IMR-90 (cell line): Measurements from ENCODE around the gene MRPS5. TPM values are rescaled to one million over a fixed set of nuclear protein-coding genes. Genes with fewer than 3 reads are reported as not detected.

ENCODE experiments used
- ATAC-seq: fragments of 200-7000 bp; cut with Tn5 transposase; 2 replicates; pipeline ENCODE4 v1.9.1; 2020; ENCODE audit warnings: low read depth, mild to moderate bottlenecking, moderate library complexity
- BruUV-seq: library from RNA; stranded (reverse); fragments of 400-500 nt; replicated peaks from 2 replicates; lab custom pipeline; 2021; lab: Mats Ljungman, UMichigan
- CTCF ChIA-PET: fragments of 300-600 bp; formaldehyde crosslinking; extraction: SDS; loops from one replicate; lab custom pipeline; 2021; ENCODE audit warnings: antibody characterized with exemption; lab: Yijun Ruan, JAX
- POLR2A ChIA-PET: fragments of 300-600 bp; sonication (Branson Sonifier 250); formaldehyde crosslinking; loops from one replicate; lab custom pipeline; 2022; ENCODE audit warnings: antibody characterized with exemption; ENCODE audit not compliant: unreplicated experiment; lab: Charles Lee
- DNase-seq: peaks from one replicate; pipeline ENCODE4 v3.0.0; 2013
- H2AFZ ChIP-seq: replicated peaks from 2 replicates; pipeline ENCODE3; 2013; ENCODE audit warnings: low read length, mild to moderate bottlenecking; ENCODE audit not compliant: poor library complexity
- H2AK5ac ChIP-seq: 2 replicates; pipeline ENCODE4 v1.6.1; 2013; ENCODE audit warnings: low read depth, low read length, inconsistent platforms
- H2AK9ac ChIP-seq: replicated peaks from 2 replicates; pipeline ENCODE3; 2013; ENCODE audit warnings: mild to moderate bottlenecking, low read depth, low read length, moderate library complexity; ENCODE audit not compliant: poor library complexity
- H2BK120ac ChIP-seq: 2 replicates; pipeline ENCODE4 v1.6.1; 2013; ENCODE audit warnings: low read depth, low read length, inconsistent platforms
- H2BK15ac ChIP-seq: 3 replicates; pipeline ENCODE4 v1.6.1; 2013; ENCODE audit warnings: low read depth, low read length, inconsistent platforms
- H2BK20ac ChIP-seq: 2 replicates; pipeline ENCODE4 v1.6.1; 2013; ENCODE audit warnings: low read depth, mild to moderate bottlenecking, inconsistent platforms, low read length, moderate library complexity
- H2BK5ac ChIP-seq: 2 replicates; pipeline ENCODE4 v1.6.1; 2013; ENCODE audit warnings: mild to moderate bottlenecking, low read depth, low read length, inconsistent platforms; ENCODE audit not compliant: poor library complexity, severe bottlenecking
- H3K14ac ChIP-seq: replicated peaks from 2 replicates; pipeline ENCODE4 v1.6.1; 2013; ENCODE audit warnings: low read depth, low read length, inconsistent platforms
- H3K18ac ChIP-seq: 2 replicates; pipeline ENCODE4 v1.6.1; 2013; ENCODE audit warnings: low read depth, low read length, control low read depth
- H3K23ac ChIP-seq: 2 replicates; pipeline ENCODE4 v1.6.1; 2013; ENCODE audit warnings: low read depth, low read length, inconsistent platforms
- H3K27ac ChIP-seq: 2 replicates; pipeline ENCODE4 v1.5.1; 2013; ENCODE audit warnings: mild to moderate bottlenecking, control low read depth, low read length; ENCODE audit not compliant: insufficient read depth
- H3K27me3 ChIP-seq: 2 replicates; pipeline ENCODE4 v1.6.1; 2013; ENCODE audit warnings: low read length; ENCODE audit not compliant: control insufficient read depth, insufficient read depth
- H3K36me3 ChIP-seq: 2 replicates; pipeline ENCODE4 v1.6.1; 2013; ENCODE audit warnings: low read length, mixed read lengths; ENCODE audit not compliant: control insufficient read depth, insufficient read depth
- H3K4ac ChIP-seq: 2 replicates; pipeline ENCODE4 v1.6.1; 2013; ENCODE audit warnings: low read depth, low read length, inconsistent platforms
- H3K4me1 ChIP-seq: 2 replicates; pipeline ENCODE4 v1.6.1; 2013; ENCODE audit warnings: low read length, mixed read lengths; ENCODE audit not compliant: control insufficient read depth, insufficient read depth
- H3K4me2 ChIP-seq: 2 replicates; pipeline ENCODE4 v1.6.1; 2013; ENCODE audit warnings: low read depth, mild to moderate bottlenecking, control low read depth, low read length, moderate library complexity
- H3K4me3 ChIP-seq: 2 replicates; pipeline ENCODE4 v1.5.1; 2013; ENCODE audit warnings: low read depth, mild to moderate bottlenecking, control low read depth, low read length, moderate library complexity; ENCODE audit not compliant: insufficient read depth
- H3K56ac ChIP-seq: 2 replicates; pipeline ENCODE4 v1.6.1; 2013; ENCODE audit warnings: low read length, inconsistent platforms; ENCODE audit not compliant: insufficient read depth; ENCODE audit errors: extremely low read depth
- H3K79me1 ChIP-seq, 2 experiments: 2 replicates each; pipeline ENCODE4 v1.6.1; 2013; ENCODE audit warnings: low read length in 2 of 2, inconsistent platforms in 1 of 2, low read depth in 1 of 2
- H3K9ac ChIP-seq: 2 replicates; pipeline ENCODE4 v1.6.1; 2013; ENCODE audit warnings: low read depth, low read length, control low read depth
- H3K9me1 ChIP-seq: 2 replicates; pipeline ENCODE4 v1.6.1; 2013; ENCODE audit warnings: low read length, inconsistent platforms; ENCODE audit not compliant: insufficient read depth
- H3K9me3 ChIP-seq: 2 replicates; pipeline ENCODE4 v1.6.1; 2013; ENCODE audit warnings: low read length; ENCODE audit not compliant: control insufficient read depth, insufficient read depth
- H4K20me1 ChIP-seq: 2 replicates; pipeline ENCODE4 v1.6.1; 2013; ENCODE audit warnings: low read length, inconsistent platforms; ENCODE audit not compliant: insufficient read depth
- H4K5ac ChIP-seq: 2 replicates; pipeline ENCODE4 v1.6.1; 2013; ENCODE audit warnings: mild to moderate bottlenecking, low read depth, low read length, control low read depth
- H4K8ac ChIP-seq, 2 experiments: 2 replicates each; pipeline ENCODE4 v1.6.1; 2013; ENCODE audit warnings: low read depth in 2 of 2, low read length in 2 of 2, control low read depth in 1 of 2, inconsistent platforms in 1 of 2
- H4K91ac ChIP-seq: 2 replicates; pipeline ENCODE4 v1.6.1; 2013; ENCODE audit warnings: low read depth, low read length, inconsistent platforms; ENCODE audit not compliant: insufficient read depth
- BHLHE40 ChIP-seq: fragments of 150-350 bp; IDR thresholded peaks from 2 replicates; pipeline ENCODE4 v1.6.1; 2016; ENCODE audit warnings: mild to moderate bottlenecking, low read depth, low read length
- FOS ChIP-seq: fragments of 150-350 bp; IDR thresholded peaks from 2 replicates; pipeline ENCODE4 v1.6.1; 2016; ENCODE audit warnings: low read depth, low read length
- NFE2L2 ChIP-seq: fragments of 150-350 bp; IDR thresholded peaks from 2 replicates; pipeline ENCODE4 v1.6.1; 2016; ENCODE audit warnings: low read depth, mild to moderate bottlenecking, low read length
- RFX5 ChIP-seq: IDR thresholded peaks from 2 replicates; pipeline ENCODE4 v1.8.0; 2012; ENCODE audit warnings: low read depth, mild to moderate bottlenecking, low read length, moderate library complexity
- SMC3 ChIP-seq: fragments of 150-350 bp; IDR thresholded peaks from 2 replicates; pipeline ENCODE4 v1.6.1; 2016; ENCODE audit warnings: low read depth, mild to moderate bottlenecking, antibody characterized with exemption, low read length, moderate library complexity
- USF2 ChIP-seq: fragments of 150-350 bp; IDR thresholded peaks from 2 replicates; pipeline ENCODE4 v1.6.1; 2017; ENCODE audit warnings: mild to moderate bottlenecking, antibody characterized with exemption, low read length, low read depth
- WGBS, 2 experiments: methylation state at CpG; one replicate each; pipeline versions ENCODE4 v1.1.5 to v1.1.7; 2013; ENCODE audit warnings: missing lambda C conversion rate in 2 of 2; ENCODE audit not compliant: insufficient read length in 1 of 2; ENCODE audit errors: extremely low coverage in 2 of 2; 5-methylcytosine and 5-hydroxymethylcytosine counted together
- dilution Hi-C: fragments of 300-500 bp; cut with HindIII; formaldehyde crosslinking; loops from one replicate; pipeline ENCODE4 v1.14.3; 2018; ENCODE audit warnings: low sequenced_read_pairs; ENCODE audit not compliant: unreplicated experiment
- in situ Hi-C: fragments of 300-500 bp; cut with MboI; formaldehyde crosslinking; loops from 3 replicates; pipeline ENCODE4 v1.14.3; 2019; ENCODE audit warnings: low sequenced_read_pairs, inconsistent platforms, mixed read lengths
- intact Hi-C: fragments of 100-400 bp; cut with micrococcal nuclease; formaldehyde crosslinking; loops from 2 replicates; pipeline ENCODE4 v1.10.0; 2022
- polyA plus RNA-seq, 3 experiments: library from polyadenylated mRNA; depleted of rRNA; stranded (reverse); fragments of >200 nt; gene quantifications; 2 replicates each; pipeline ENCODE4 v1.2.3, GENCODE V29; 2012; ENCODE audit warnings: low replicate concordance in 1 of 3
- total RNA-seq: library from RNA; depleted of rRNA; stranded (reverse); fragments of >200 nt; gene quantifications from 2 replicates; pipeline ENCODE4 v1.2.3, GENCODE V29; 2012

The MRPS5 gene
- total and polyA plus RNA-seq, 2 of the 4 experiments (the other 2 are of a cell fraction) = 27.6 to 44.1 TPM

DNA sequence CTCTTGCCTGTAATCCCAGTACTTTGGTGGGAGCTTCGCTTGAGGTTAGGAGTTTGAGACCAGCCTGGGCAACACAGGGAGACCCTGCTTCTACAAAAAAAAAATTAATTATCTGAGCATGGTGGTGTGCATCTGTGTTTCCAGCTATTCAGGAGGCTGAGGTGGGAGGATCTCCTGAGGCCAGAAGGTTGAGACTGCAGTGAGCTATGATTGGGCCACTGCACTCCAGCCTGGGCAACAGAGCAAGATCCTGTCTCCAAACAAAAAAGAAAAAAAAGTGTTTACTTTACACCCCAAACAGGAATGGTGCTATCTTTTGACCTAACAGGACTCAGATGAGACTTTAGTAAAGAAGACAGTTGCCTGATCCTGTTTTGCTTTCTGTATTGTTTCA lies 60.5 kb downstream of the MRPS5 start:
- Histone ChIP-seq H3K14ac (no peak overlapping the region), H4K91ac (no peak overlapping the region), H4K8ac (no peak overlapping the region), H3K56ac (no peak overlapping the region), H3K23ac (no peak overlapping the region), H2AK9ac (no peak overlapping the region), H3K9ac (no peak overlapping the region), H4K20me1 (no peaks in the 10 kb centered on the region), H3K79me1 (no peaks in the 10 kb centered on the region), H3K27me3 (peaks cover 31% of the 10 kb centered on the region), H4K5ac (no peak overlapping the region), H2AK5ac (no peak overlapping the region), H3K4me3 (no peak overlapping the region), H3K4ac (no peak overlapping the region), H2AFZ (no peak overlapping the region), H2BK120ac (no peak overlapping the region), H3K4me2 (no peak overlapping the region), H2BK5ac (no peak overlapping the region), H3K4me1 (peaks cover 6% of the 10 kb centered on the region; the same call in 1 of the 2 replicates), H3K9me3 (no peaks in the 10 kb centered on the region), H2BK20ac (no peak overlapping the region), H3K27ac (no peak overlapping the region), H3K36me3 (no peaks in the 10 kb centered on the region), H2BK15ac (no peak overlapping the region), H3K18ac (no peak overlapping the region), H3K9me1 (no peaks in the 10 kb centered on the region)
- TF ChIP-seq USF2 (no peak), RFX5 (no peak), FOS (no peak), SMC3 (no peak), NFE2L2 (no peak), BHLHE40 (no peak)
- DNase-seq (no peak), ATAC-seq (no peak)
- CTCF ChIA-PET = no interaction called here
- intact Hi-C loops (no loop called here), in situ Hi-C loops (no loop called here), dilution Hi-C loops (no loop called here)
- BruUV-seq = no TSS peak
- POLR2A ChIA-PET = no interaction called here
- no CpG with 5 or more reads among the region's 1 CpG for WGBS, 2 experiments
